SJCRH30 (cell line): Measurements from ENCODE around the gene MEOX2. TPM values are rescaled to one million over a fixed set of nuclear protein-coding genes. Genes with fewer than 3 reads are reported as not detected.

Experiments
- DNase-seq, 2 experiments: peaks; one replicate each; pipeline ENCODE4 v3.0.0-alpha.2; 2015 to 2020
- H3K27ac ChIP-seq: fragments of 250-450 bp; sonication (Bioruptor Pico); 2 replicates; pipeline ENCODE4 v1.5.1; 2020; ENCODE audit warnings: mild to moderate bottlenecking, moderate library complexity
- H3K27me3 ChIP-seq: fragments of 250-450 bp; sonication (Bioruptor Pico); 2 replicates; pipeline ENCODE4 v1.5.1; 2020; ENCODE audit warnings: mild to moderate bottlenecking, moderate library complexity
- H3K36me3 ChIP-seq: fragments of 250-450 bp; sonication (Bioruptor Pico); 2 replicates; pipeline ENCODE4 v1.5.1; 2020; ENCODE audit warnings: mild to moderate bottlenecking, moderate library complexity
- H3K4me1 ChIP-seq: fragments of 250-450 bp; sonication (Bioruptor Pico); 2 replicates; pipeline ENCODE4 v1.5.1; 2020; ENCODE audit warnings: mild to moderate bottlenecking, moderate library complexity
- H3K4me3 ChIP-seq: fragments of 250-450 bp; sonication (Bioruptor Pico); 2 replicates; pipeline ENCODE4 v1.5.1; 2020; ENCODE audit warnings: mild to moderate bottlenecking, moderate library complexity
- H3K9me3 ChIP-seq: fragments of 250-450 bp; sonication (Bioruptor Pico); replicated peaks from 2 replicates; pipeline ENCODE4 v1.5.1; 2020; ENCODE audit warnings: mild to moderate bottlenecking, moderate library complexity
- total RNA-seq: library from RNA; depleted of rRNA; stranded (reverse); fragments of >200 nt; shearing (Covaris generic); gene quantifications from 2 replicates; pipeline ENCODE4 v1.2.3, GENCODE V29; 2014; rRNA removed

Gene MEOX2
- not detected in 2 replicates for total RNA-seq

- no peaks in the 10 kb centered on the region for H3K4me1 ChIP-seq
- no peaks in the 10 kb centered on the region for H3K36me3 ChIP-seq
- no peaks in the 10 kb centered on the region for H3K9me3 ChIP-seq
- DNase-seq: no peak
- no peak within 1 kb of the TSS for H3K4me3 ChIP-seq
- no peak within 1 kb of the TSS for H3K27ac ChIP-seq
- H3K27me3 ChIP-seq: no peaks in the 10 kb centered on the region
Measured at GRCh38 chr7:15686295-15686956, at the start of gene MEOX2. Gene MEOX2 (minus strand): TSS chr7:15686683. CDS start chr7:15686402, 281 bp downstream.

- H3K4me3 ChIP-seq: no peak overlapping the region
Measured at GRCh38 chr7:15729746-15730145, 43.3 kb upstream of the MEOX2 start.

GRCh38 chr7:15725051-15725450 is 38.6 kb upstream of the MEOX2 start:
- H3K4me3 ChIP-seq: no peak overlapping the region
- no peak for DNase-seq
- no peaks in the 10 kb centered on the region for H3K36me3 ChIP-seq
- no peaks in the 10 kb centered on the region for H3K27me3 ChIP-seq
- no peaks in the 10 kb centered on the region for H3K9me3 ChIP-seq
- H3K4me1 ChIP-seq: no peaks in the 10 kb centered on the region
- H3K27ac ChIP-seq: no peak overlapping the region

More at GRCh38 chr7:15729746-15730145, 43.3 kb upstream of the MEOX2 start:
- DNase-seq: no peak
- Histone ChIP-seq H3K27ac (no peak overlapping the region), H3K4me1 (no peaks in the 10 kb centered on the region), H3K36me3 (no peaks in the 10 kb centered on the region), H3K9me3 (no peaks in the 10 kb centered on the region), H3K27me3 (no peaks in the 10 kb centered on the region)

GRCh38 chr7:15723841-15724240 is 37.4 kb upstream of the MEOX2 start:
- no peak for DNase-seq
- no peaks in the 10 kb centered on the region for H3K9me3 ChIP-seq
- H3K27ac ChIP-seq: no peak overlapping the region
- no peaks in the 10 kb centered on the region for H3K27me3 ChIP-seq
- no peak overlapping the region for H3K4me3 ChIP-seq
- no peaks in the 10 kb centered on the region for H3K4me1 ChIP-seq
- no peaks in the 10 kb centered on the region for H3K36me3 ChIP-seq

GRCh38 chr7:15720849-15721471 is 34.5 kb upstream of the MEOX2 start:
- DNase-seq: peak; percentile 20 to 66
- no peaks in the 10 kb centered on the region for H3K27me3 ChIP-seq

GRCh38 chr7:15719311-15719710 is 32.8 kb upstream of the MEOX2 start:
- H3K9me3 ChIP-seq: no peaks in the 10 kb centered on the region
- DNase-seq: no peak
- H3K27me3 ChIP-seq: no peaks in the 10 kb centered on the region
- H3K27ac ChIP-seq: no peak overlapping the region
- H3K4me1 ChIP-seq: no peaks in the 10 kb centered on the region
- no peak overlapping the region for H3K4me3 ChIP-seq
- no peaks in the 10 kb centered on the region for H3K36me3 ChIP-seq

More at GRCh38 chr7:15720849-15721471, 34.5 kb upstream of the MEOX2 start:
- no peaks in the 10 kb centered on the region for H3K36me3 ChIP-seq
- no peaks in the 10 kb centered on the region for H3K4me1 ChIP-seq
- H3K9me3 ChIP-seq: no peaks in the 10 kb centered on the region
- H3K27ac ChIP-seq: no peak overlapping the region
- H3K4me3 ChIP-seq: no peak overlapping the region

- H3K27ac ChIP-seq: no peak overlapping the region
- H3K9me3 ChIP-seq: no peaks in the 10 kb centered on the region
- DNase-seq: no peak
Measured at GRCh38 chr7:15715435-15715834, 29.0 kb upstream of the MEOX2 start.

GRCh38 chr7:15709978-15710377 is 23.5 kb upstream of the MEOX2 start:
- no peaks in the 10 kb centered on the region; the same call in 1 of the 2 replicates for H3K27me3 ChIP-seq
- no peaks in the 10 kb centered on the region for H3K36me3 ChIP-seq
- H3K4me3 ChIP-seq: no peak overlapping the region
- no peak for DNase-seq
- H3K27ac ChIP-seq: no peak overlapping the region
- no peaks in the 10 kb centered on the region for H3K4me1 ChIP-seq
- no peaks in the 10 kb centered on the region for H3K9me3 ChIP-seq

More at GRCh38 chr7:15715435-15715834, 29.0 kb upstream of the MEOX2 start:
- Histone ChIP-seq H3K4me1 (no peaks in the 10 kb centered on the region), H3K4me3 (no peak overlapping the region), H3K36me3 (no peaks in the 10 kb centered on the region), H3K27me3 (no peaks in the 10 kb centered on the region)

- no peak for DNase-seq
- H3K36me3 ChIP-seq: no peaks in the 10 kb centered on the region
- H3K4me1 ChIP-seq: no peaks in the 10 kb centered on the region
- H3K27me3 ChIP-seq: no peaks in the 10 kb centered on the region; the same call in 1 of the 2 replicates
- H3K9me3 ChIP-seq: no peaks in the 10 kb centered on the region
- no peak overlapping the region for H3K27ac ChIP-seq
- H3K4me3 ChIP-seq: no peak overlapping the region
Measured at GRCh38 chr7:15707570-15707969, 21.1 kb upstream of the MEOX2 start.

- no peak overlapping the region for H3K4me3 ChIP-seq
- DNase-seq: no peak
- no peaks in the 10 kb centered on the region for H3K9me3 ChIP-seq
- H3K27ac ChIP-seq: no peak overlapping the region
- no peaks in the 10 kb centered on the region for H3K4me1 ChIP-seq
- H3K27me3 ChIP-seq: no peaks in the 10 kb centered on the region; the same call in 1 of the 2 replicates
- no peaks in the 10 kb centered on the region for H3K36me3 ChIP-seq
Measured at GRCh38 chr7:15703732-15704131, 17.2 kb upstream of the MEOX2 start.

GRCh38 chr7:15692501-15693020 is 6.1 kb upstream of the MEOX2 start:
- H3K27me3 ChIP-seq: no peaks in the 10 kb centered on the region
- H3K4me1 ChIP-seq: no peaks in the 10 kb centered on the region
- no peaks in the 10 kb centered on the region for H3K36me3 ChIP-seq
- H3K4me3 ChIP-seq: no peak overlapping the region
- no peaks in the 10 kb centered on the region for H3K9me3 ChIP-seq
- peak in 1 of 2 experiments; percentile 13 for DNase-seq
- H3K27ac ChIP-seq: no peak overlapping the region

- DNase-seq: no peak
- Histone ChIP-seq H3K9me3 (no peaks in the 10 kb centered on the region), H3K4me1 (no peaks in the 10 kb centered on the region), H3K36me3 (no peaks in the 10 kb centered on the region), H3K4me3 (no peak overlapping the region), H3K27me3 (no peaks in the 10 kb centered on the region), H3K27ac (no peak overlapping the region)
Measured at GRCh38 chr7:15688911-15689310, 2.4 kb upstream of the MEOX2 start.

- Histone ChIP-seq H3K4me1 (no peaks in the 10 kb centered on the region), H3K36me3 (no peaks in the 10 kb centered on the region), H3K4me3 (no peak overlapping the region), H3K27ac (no peak overlapping the region), H3K9me3 (no peaks in the 10 kb centered on the region), H3K27me3 (no peaks in the 10 kb centered on the region)
- DNase-seq: no peak
Measured at GRCh38 chr7:15688279-15688626, 1.8 kb upstream of the MEOX2 start.

- H3K27me3 ChIP-seq: no peaks in the 10 kb centered on the region
- DNase-seq: no peak
- no peak overlapping the region for H3K27ac ChIP-seq
- H3K36me3 ChIP-seq: no peaks in the 10 kb centered on the region
- no peak overlapping the region for H3K4me3 ChIP-seq
- no peaks in the 10 kb centered on the region for H3K4me1 ChIP-seq
- no peaks in the 10 kb centered on the region for H3K9me3 ChIP-seq
Measured at GRCh38 chr7:15687546-15688278, 1.2 kb upstream of the MEOX2 start.

- H3K4me3 ChIP-seq: no peak overlapping the region
- H3K27me3 ChIP-seq: no peaks in the 10 kb centered on the region
- H3K27ac ChIP-seq: no peak overlapping the region
- H3K36me3 ChIP-seq: no peaks in the 10 kb centered on the region
- no peaks in the 10 kb centered on the region for H3K9me3 ChIP-seq
- no peak for DNase-seq
- H3K4me1 ChIP-seq: no peaks in the 10 kb centered on the region
Measured at GRCh38 chr7:15686957-15687545, 568 bp upstream of the MEOX2 start.
